ENCODE measurements around the gene SLC6A7. TPM values are rescaled to one million over a fixed set of nuclear protein-coding genes. Genes with fewer than 3 reads are reported as not detected.
"Not testable (repeated sequence)": the region's sequence is repeated elsewhere in the genome, so short reads cannot be mapped to it uniquely, and the experiment has no call there.

The SLC6A7 gene
- total RNA-seq, 4 donors from 2014 or later = 0.07 TPM; not detected in 3

- intact Hi-C loops (cut with DNase I; ENCODE audit: low total_unique reads) (no loop called here), in situ Hi-C loops (cut with MboI; ENCODE audit: low sequenced_read_pairs in 4 of 4) (no loop called here)
- no peak for DNase-seq
- TF ChIP-seq POLR2A (IDR thresholded peaks at IDR 0.05) (no peak), CTCF (IDR thresholded peaks at IDR 0.05 in 4 of 5, conservative IDR thresholded peaks at IDR 0.05 in 1 of 5) (no peak)
- Histone ChIP-seq H3K36me3 (peaks cover 0 to 20% of the 10 kb centered on the region in 2 donors), H3K27me3 (no peaks in the 10 kb centered on the region), H3K4me1 (no peaks in the 10 kb centered on the region), H3K4me3 (no peak overlapping the region), H3K9me3 (no peaks in the 10 kb centered on the region), H3K27ac (no peak overlapping the region)
- ATAC-seq = no peak
These were observed 39.7 kb downstream of the SLC6A7 start for GRCh38 chr5:150229571-150229970.

GRCh38 chr5:150230842-150231241 is 41.0 kb downstream of the SLC6A7 start:
- DNase-seq (no peak), ATAC-seq (no peak)
- TF ChIP-seq CTCF (IDR thresholded peaks at IDR 0.05 in 4 of 5, conservative IDR thresholded peaks at IDR 0.05 in 1 of 5) (no peak), POLR2A (IDR thresholded peaks at IDR 0.05) (no peak)
- intact Hi-C loops (cut with DNase I; ENCODE audit: low total_unique reads) = no loop called here
- no peak overlapping the region for H3K4me3 ChIP-seq
- H3K4me1 ChIP-seq = no peaks in the 10 kb centered on the region
- in situ Hi-C loops (cut with MboI; ENCODE audit: low sequenced_read_pairs in 4 of 4) = no loop called here
- H3K36me3 ChIP-seq = peaks cover 0 to 22% of the 10 kb centered on the region in 2 donors
- no peaks in the 10 kb centered on the region for H3K9me3 ChIP-seq
- no peak overlapping the region for H3K27ac ChIP-seq
- no peaks in the 10 kb centered on the region for H3K27me3 ChIP-seq

- ATAC-seq; DNase-seq; H3K27me3 ChIP-seq; in situ Hi-C loops (cut with MboI; ENCODE audit: low sequenced_read_pairs in 4 of 4); H3K9me3 ChIP-seq; H3K4me3 ChIP-seq; H3K4me1 ChIP-seq; intact Hi-C loops (cut with DNase I; ENCODE audit: low total_unique reads): not testable (repeated sequence)
- Histone ChIP-seq H3K27ac (peak overlapping the region in 1 of 4 donors; percentile 40), H3K36me3 (peaks cover 0 to 28% of the 10 kb centered on the region in 2 donors)
These were observed 43.8 kb downstream of the SLC6A7 start for GRCh38 chr5:150233706-150234105.

- in situ Hi-C loops (cut with MboI; ENCODE audit: low sequenced_read_pairs in 4 of 4) (no loop called here), intact Hi-C loops (cut with DNase I; ENCODE audit: low total_unique reads) (no loop called here)
- H3K4me1 ChIP-seq = no peaks in the 10 kb centered on the region
- DNase-seq (no peak), ATAC-seq (no peak)
- H3K27ac ChIP-seq = peak overlapping the region in 1 of 4 donors; percentile 18
- peaks cover 0 to 31% of the 10 kb centered on the region in 2 donors for H3K36me3 ChIP-seq
- TF ChIP-seq POLR2A (IDR thresholded peaks at IDR 0.05) = no peak
- TF ChIP-seq CTCF (IDR thresholded peaks at IDR 0.05 in 4 of 5, conservative IDR thresholded peaks at IDR 0.05 in 1 of 5) = no peak
- H3K9me3 ChIP-seq = no peaks in the 10 kb centered on the region
- H3K4me3 ChIP-seq = no peak overlapping the region
- H3K27me3 ChIP-seq = no peaks in the 10 kb centered on the region
These were observed 45.0 kb downstream of the SLC6A7 start for GRCh38 chr5:150234576-150235499.

GRCh38 chr5:150235500-150235854 is 45.6 kb downstream of the SLC6A7 start:
- Histone ChIP-seq H3K4me3 (no peak overlapping the region), H3K4me1 (no peaks in the 10 kb centered on the region), H3K27ac (peak overlapping the region in 1 of 4 donors; percentile 18), H3K36me3 (peaks cover 0 to 31% of the 10 kb centered on the region in 2 donors), H3K27me3 (no peaks in the 10 kb centered on the region), H3K9me3 (no peaks in the 10 kb centered on the region)
- TF ChIP-seq CTCF (IDR thresholded peaks at IDR 0.05 in 4 of 5, conservative IDR thresholded peaks at IDR 0.05 in 1 of 5) (no peak), POLR2A (IDR thresholded peaks at IDR 0.05) (no peak)
- intact Hi-C loops (cut with DNase I; ENCODE audit: low total_unique reads) = no loop called here
- in situ Hi-C loops (cut with MboI; ENCODE audit: low sequenced_read_pairs in 4 of 4) = no loop called here
- ATAC-seq (no peak), DNase-seq (no peak)

All from gastrocnemius medialis (tissue), 4 donors.